HG03175 (cell line): ENCODE data around the gene DYSF.

Experiments
- ATAC-seq: cut with Tn5 transposase; IDR thresholded peaks from one replicate; pipeline ENCODE4 v1.9.1; 2021; ENCODE audit warnings: mild to moderate bottlenecking, moderate library complexity; ENCODE audit not compliant: unreplicated experiment

The DYSF gene

GRCh38 chr2:71597756-71598155 is 144.4 kb downstream of the DYSF start:
- ATAC-seq = no peak

- no peak for ATAC-seq
Observed at GRCh38 chr2:71598526-71598925, 145.2 kb downstream of the DYSF start.

- no peak for ATAC-seq
Observed at GRCh38 chr2:71599038-71599437, 145.7 kb downstream of the DYSF start.

- ATAC-seq = no peak
Observed at GRCh38 chr2:71599646-71600236, 146.4 kb downstream of the DYSF start.

GRCh38 chr2:71600555-71600954 is 147.2 kb downstream of the DYSF start:
- no peak for ATAC-seq

- ATAC-seq = no peak
Observed at GRCh38 chr2:71601136-71602114, 148.1 kb downstream of the DYSF start.

GRCh38 chr2:71602115-71602495 is 148.7 kb downstream of the DYSF start:
- no peak for ATAC-seq

- ATAC-seq = no peak
Observed at GRCh38 chr2:71602581-71602980, 149.2 kb downstream of the DYSF start.

- no peak for ATAC-seq
Observed at GRCh38 chr2:71603311-71603811, 150.0 kb downstream of the DYSF start.

- ATAC-seq = no peak
Observed at GRCh38 chr2:71603851-71604725, 150.7 kb downstream of the DYSF start.

- no peak for ATAC-seq
Observed at GRCh38 chr2:71604726-71605120, 151.4 kb downstream of the DYSF start.

GRCh38 chr2:71605173-71605641 is 151.8 kb downstream of the DYSF start:
- no peak for ATAC-seq

- no peak for ATAC-seq
Observed at GRCh38 chr2:71605781-71606241, 152.4 kb downstream of the DYSF start.

GRCh38 chr2:71606244-71606643 is 152.9 kb downstream of the DYSF start:
- no peak for ATAC-seq

GRCh38 chr2:71607151-71607889 is 154.0 kb downstream of the DYSF start:
- no peak for ATAC-seq

GRCh38 chr2:71608034-71608433 is 154.7 kb downstream of the DYSF start:
- ATAC-seq = no peak

GRCh38 chr2:71608441-71608840 is 155.1 kb downstream of the DYSF start:
- no peak for ATAC-seq

- no peak for ATAC-seq
Observed at GRCh38 chr2:71609029-71609428, 155.7 kb downstream of the DYSF start.

GRCh38 chr2:71609441-71609840 is 156.1 kb downstream of the DYSF start:
- no peak for ATAC-seq

- no peak for ATAC-seq
Observed at GRCh38 chr2:71609958-71610357, 156.6 kb downstream of the DYSF start.
